NCI-H510A (cell line): Measurements from ENCODE around the gene PITPNC1.
"Not testable (repeated sequence)": the region's sequence is repeated elsewhere in the genome, so short reads cannot be mapped to it uniquely, and the experiment has no call there.

Source experiments
- DNase-seq: peaks from one replicate; lab custom pipeline; 2025; lab: John Stamatoyannopoulos, UW

Gene PITPNC1

GRCh38 chr17:67687511-67687910 is 310.4 kb downstream of the PITPNC1 start:
- DNase-seq, result no peak

- peak; percentile 21 for DNase-seq
These were observed 312.6 kb downstream of the PITPNC1 start for GRCh38 chr17:67689534-67690177.

- DNase-seq, result no peak
These were observed 316.7 kb downstream of the PITPNC1 start for GRCh38 chr17:67693811-67694210.

- DNase-seq, result no peak
These were observed 319.3 kb downstream of the PITPNC1 start for GRCh38 chr17:67696347-67696746.

- DNase-seq, result no peak
These were observed 319.9 kb downstream of the PITPNC1 start for GRCh38 chr17:67696853-67697498.

GRCh38 chr17:67700037-67700724 is 323.1 kb downstream of the PITPNC1 start:
- no peak for DNase-seq

GRCh38 chr17:67700725-67701119 is 323.6 kb downstream of the PITPNC1 start:
- no peak for DNase-seq

GRCh38 chr17:67702861-67703260 is 325.8 kb downstream of the PITPNC1 start:
- DNase-seq, result not testable (repeated sequence)

GRCh38 chr17:67707442-67707841 is 330.4 kb downstream of the PITPNC1 start:
- no peak for DNase-seq

GRCh38 chr17:67708378-67708777 is 331.3 kb downstream of the PITPNC1 start:
- DNase-seq, result no peak

GRCh38 chr17:67711916-67712315 is 334.8 kb downstream of the PITPNC1 start:
- no peak for DNase-seq

- DNase-seq, result no peak
These were observed 335.3 kb downstream of the PITPNC1 start for GRCh38 chr17:67712375-67712774.

GRCh38 chr17:67713169-67713568 is 336.1 kb downstream of the PITPNC1 start:
- DNase-seq, result no peak

GRCh38 chr17:67716405-67716798 is 339.3 kb downstream of the PITPNC1 start:
- no peak for DNase-seq

- DNase-seq, result no peak
These were observed 340.1 kb downstream of the PITPNC1 start for GRCh38 chr17:67717192-67717623.

GRCh38 chr17:67717624-67718324 is 340.7 kb downstream of the PITPNC1 start, which contains the start of gene NOL11:
Gene NOL11, plus strand, starts transcription at chr17:67717936. Its CDS starts 12 bp downstream, at chr17:67717948.
- peak; percentile 97 for DNase-seq

- no peak for DNase-seq
These were observed 341.4 kb downstream of the PITPNC1 start for GRCh38 chr17:67718325-67718941.

- DNase-seq, result no peak
These were observed 348.3 kb downstream of the PITPNC1 start for GRCh38 chr17:67725373-67725791.

GRCh38 chr17:67725807-67726206 is 348.7 kb downstream of the PITPNC1 start:
- no peak for DNase-seq

GRCh38 chr17:67727152-67728039 is 350.3 kb downstream of the PITPNC1 start:
- DNase-seq, result not testable (repeated sequence)

- no peak for DNase-seq
These were observed 352.8 kb downstream of the PITPNC1 start for GRCh38 chr17:67729903-67730302.
